Hepatocyte (in vitro differentiated cells): ENCODE measurements around the gene ATP6V1D. TPM values are rescaled to one million over a fixed set of nuclear protein-coding genes. Genes with fewer than 3 reads are reported as not detected.

Experiments used
- DNase-seq: peaks from one replicate; pipeline ENCODE4 v3.0.0-alpha.2; 2016; ENCODE audit warnings: low spot score
- H2AFZ ChIP-seq: fragments of 200-600 bp; sonication (generic); 2 replicates; pipeline ENCODE4 v1.6.0; 2016; ENCODE audit warnings: antibody characterized with exemption, mild to moderate bottlenecking
- H3K27ac ChIP-seq: fragments of 200-600 bp; sonication (generic); 2 replicates; pipeline ENCODE4 v1.5.1; 2016; ENCODE audit warnings: mild to moderate bottlenecking
- H3K27me3 ChIP-seq: fragments of 200-600 bp; sonication (generic); 2 replicates; pipeline ENCODE4 v1.6.1; 2016
- H3K36me3 ChIP-seq: fragments of 200-600 bp; sonication (generic); replicated peaks from 2 replicates; pipeline ENCODE4 v1.5.1; 2016; ENCODE audit warnings: low read depth; ENCODE audit not compliant: insufficient read depth
- H3K4me1 ChIP-seq: fragments of 200-600 bp; sonication (generic); 2 replicates; pipeline ENCODE4 v1.5.1; 2016; ENCODE audit warnings: mild to moderate bottlenecking, moderate library complexity; ENCODE audit not compliant: insufficient read depth
- H3K4me2 ChIP-seq: fragments of 200-600 bp; sonication (generic); 2 replicates; pipeline ENCODE4 v1.6.0; 2016
- H3K4me3 ChIP-seq: fragments of 200-600 bp; sonication (generic); 2 replicates; pipeline ENCODE4 v1.5.1; 2016; ENCODE audit warnings: mild to moderate bottlenecking
- H3K79me2 ChIP-seq: fragments of 200-600 bp; sonication (generic); 2 replicates; pipeline ENCODE4 v1.6.0; 2017; ENCODE audit warnings: mild to moderate bottlenecking
- H3K9me2 ChIP-seq: fragments of 200-600 bp; sonication (generic); replicated peaks from 2 replicates; pipeline ENCODE4 v1.6.0; 2017; ENCODE audit warnings: mild to moderate bottlenecking; ENCODE audit not compliant: insufficient read depth
- H3K9me3 ChIP-seq: fragments of 200-600 bp; sonication (generic); 2 replicates; pipeline ENCODE4 v1.5.1; 2016; ENCODE audit warnings: low read depth, mild to moderate bottlenecking
- H4K20me1 ChIP-seq: fragments of 200-600 bp; sonication (generic); 2 replicates; pipeline ENCODE4 v1.6.0; 2016; ENCODE audit warnings: mild to moderate bottlenecking; ENCODE audit not compliant: insufficient read depth, poor library complexity, severe bottlenecking
- EZH2 ChIP-seq: fragments of 200-600 bp; sonication (generic); IDR thresholded peaks from 2 replicates; pipeline ENCODE4 v1.6.1; 2016; ENCODE audit warnings: antibody characterized with exemption, mild to moderate bottlenecking, borderline replicate concordance
- EZH2phosphoT487 ChIP-seq: fragments of 200-600 bp; sonication (generic); IDR thresholded peaks from one replicate; pipeline ENCODE4 v1.6.1; 2018; ENCODE audit warnings: antibody characterized with exemption, mild to moderate bottlenecking, low read depth, moderate library complexity; ENCODE audit not compliant: unreplicated experiment, severe bottlenecking
- WGBS: methylation state at CpG from one replicate; pipeline ENCODE4 v1.1.6; 2016; ENCODE audit warnings: low lambda C conversion rate; ENCODE audit errors: missing lambda C conversion rate; 5-methylcytosine and 5-hydroxymethylcytosine counted together
- polyA plus RNA-seq: library from polyadenylated mRNA; unstranded; fragments of >200 nt; fragmentation: Nextera tagmentation; extraction: Ambion mirVana; gene quantifications from 2 replicates; pipeline ENCODE4 v1.2.1, GENCODE V29; 2016
- small RNA-seq: library from RNA; depleted of rRNA; stranded (forward); fragments of <200 nt; gene quantifications from one replicate; pipeline ENCODE3, GENCODE V24; 2014
- total RNA-seq: library from RNA; depleted of rRNA; stranded (reverse); fragments of >200 nt; gene quantifications from 2 replicates; pipeline ENCODE4 v1.2.3, GENCODE V29; 2014
- TF ChIP-seq, protein P1 (sequence below): fragments of 200-600 bp; sonication (generic); IDR thresholded peaks from 2 replicates; pipeline ENCODE4 v1.5.1; 2016; ENCODE audit warnings: antibody characterized with exemption, mild to moderate bottlenecking; ENCODE audit not compliant: poor library complexity

Gene ATP6V1D
- total and polyA plus RNA-seq, 2 experiments from 2014 or later, result 86.7 to 145 TPM

DNA sequence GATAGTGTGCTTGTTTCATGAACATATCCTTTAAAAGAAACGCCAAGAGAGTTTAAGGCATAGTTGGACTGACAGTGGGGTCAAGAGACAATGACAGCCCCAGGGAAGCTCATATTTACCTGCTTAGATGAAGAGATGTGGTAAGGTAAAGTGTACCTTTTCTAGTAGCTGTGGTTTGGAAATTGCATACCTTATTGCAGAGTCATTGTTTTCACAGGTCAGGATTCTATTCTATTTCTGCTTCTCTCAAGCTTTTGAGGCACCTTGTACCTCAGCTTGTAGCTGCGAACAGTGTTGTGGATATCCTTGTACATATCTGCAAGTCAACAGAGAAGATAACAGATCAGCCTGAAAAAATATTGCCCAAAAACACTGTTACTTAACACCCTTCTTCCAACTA lies 47.7 kb downstream of the ATP6V1D start:
- H4K20me1 ChIP-seq, result no peaks in the 10 kb centered on the region
- H3K9me3 ChIP-seq, result no peaks in the 10 kb centered on the region
- no peaks in the 10 kb centered on the region for H3K79me2 ChIP-seq
- peak; percentile 10 for DNase-seq
- H2AFZ ChIP-seq, result no peak overlapping the region
- no peak overlapping the region for H3K27ac ChIP-seq
- no peaks in the 10 kb centered on the region for H3K4me1 ChIP-seq
- TF ChIP-seq EZH2 (no peak), EZH2phosphoT487 (no peak)
- TF ChIP-seq, protein P1, sequence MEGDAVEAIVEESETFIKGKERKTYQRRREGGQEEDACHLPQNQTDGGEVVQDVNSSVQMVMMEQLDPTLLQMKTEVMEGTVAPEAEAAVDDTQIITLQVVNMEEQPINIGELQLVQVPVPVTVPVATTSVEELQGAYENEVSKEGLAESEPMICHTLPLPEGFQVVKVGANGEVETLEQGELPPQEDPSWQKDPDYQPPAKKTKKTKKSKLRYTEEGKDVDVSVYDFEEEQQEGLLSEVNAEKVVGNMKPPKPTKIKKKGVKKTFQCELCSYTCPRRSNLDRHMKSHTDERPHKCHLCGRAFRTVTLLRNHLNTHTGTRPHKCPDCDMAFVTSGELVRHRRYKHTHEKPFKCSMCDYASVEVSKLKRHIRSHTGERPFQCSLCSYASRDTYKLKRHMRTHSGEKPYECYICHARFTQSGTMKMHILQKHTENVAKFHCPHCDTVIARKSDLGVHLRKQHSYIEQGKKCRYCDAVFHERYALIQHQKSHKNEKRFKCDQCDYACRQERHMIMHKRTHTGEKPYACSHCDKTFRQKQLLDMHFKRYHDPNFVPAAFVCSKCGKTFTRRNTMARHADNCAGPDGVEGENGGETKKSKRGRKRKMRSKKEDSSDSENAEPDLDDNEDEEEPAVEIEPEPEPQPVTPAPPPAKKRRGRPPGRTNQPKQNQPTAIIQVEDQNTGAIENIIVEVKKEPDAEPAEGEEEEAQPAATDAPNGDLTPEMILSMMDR, result no peak
- no peaks in the 10 kb centered on the region for H3K27me3 ChIP-seq
- WGBS, result 81% methylated on average over 2 of the region's 2 CpGs
- H3K36me3 ChIP-seq, result no peaks in the 10 kb centered on the region
- H3K4me3 ChIP-seq, result no peak overlapping the region
- no peak overlapping the region for H3K4me2 ChIP-seq
- H3K9me2 ChIP-seq, result no peaks in the 10 kb centered on the region

Small RNAs within 50 kb of the gene (small RNA-seq; reads per million reads assigned to genes)
- gene RF00019, result not detected

Other genes with a start within 250 kb of the ATP6V1D start
- not detected in 2 replicates for gene GARIN2, start 170.4 kb downstream of the ATP6V1D start, total RNA-seq
- not detected in 2 replicates for gene GARIN2, start 170.4 kb downstream of the ATP6V1D start, polyA plus RNA-seq
- 38.1 and 39.4 TPM in 2 replicates for gene PALS1, start 118.4 kb downstream of the ATP6V1D start, total RNA-seq
- gene PALS1, start 118.4 kb downstream of the ATP6V1D start, polyA plus RNA-seq, result 11.6 and 15.6 TPM in 2 replicates
- 106 and 108 TPM in 2 replicates for gene EIF2S1, start 524 bp upstream of the ATP6V1D start, total RNA-seq
- gene EIF2S1, start 524 bp upstream of the ATP6V1D start, polyA plus RNA-seq, result 109 and 123 TPM in 2 replicates
- 4.8 and 5.1 TPM in 2 replicates for gene PLEK2, start 52.4 kb upstream of the ATP6V1D start, total RNA-seq
- 14.6 and 16.5 TPM in 2 replicates for gene PLEK2, start 52.4 kb upstream of the ATP6V1D start, polyA plus RNA-seq
- gene TMEM229B, start 128.9 kb upstream of the ATP6V1D start, total RNA-seq, result 11.7 and 18.3 TPM in 2 replicates
- gene TMEM229B, start 128.9 kb upstream of the ATP6V1D start, polyA plus RNA-seq, result 19.8 and 25.6 TPM in 2 replicates
- gene PLEKHH1, start 173.5 kb upstream of the ATP6V1D start, total RNA-seq, result 17.1 and 19.5 TPM in 2 replicates
- gene PLEKHH1, start 173.5 kb upstream of the ATP6V1D start, polyA plus RNA-seq, result 12.8 and 16.9 TPM in 2 replicates
- gene PIGH, start 240.5 kb upstream of the ATP6V1D start, total RNA-seq, result 51.2 and 64.4 TPM in 2 replicates
- gene PIGH, start 240.5 kb upstream of the ATP6V1D start, polyA plus RNA-seq, result 66.4 and 75.8 TPM in 2 replicates